ENCODE results near the gene GALNTL6. TPM values are rescaled to one million over a fixed set of nuclear protein-coding genes. Genes with fewer than 3 reads are reported as not detected.

The GALNTL6 gene
- total RNA-seq, 1 donor from 2014 or later, result 0.34 TPM

GRCh38 chr4:173046144-173046543 is 1232.9 kb downstream of the GALNTL6 start:
- H3K27ac Mint-ChIP-seq (ENCODE audit: unreplicated experiment), result no peak overlapping the region
- TF ChIP-seq, protein P1, sequence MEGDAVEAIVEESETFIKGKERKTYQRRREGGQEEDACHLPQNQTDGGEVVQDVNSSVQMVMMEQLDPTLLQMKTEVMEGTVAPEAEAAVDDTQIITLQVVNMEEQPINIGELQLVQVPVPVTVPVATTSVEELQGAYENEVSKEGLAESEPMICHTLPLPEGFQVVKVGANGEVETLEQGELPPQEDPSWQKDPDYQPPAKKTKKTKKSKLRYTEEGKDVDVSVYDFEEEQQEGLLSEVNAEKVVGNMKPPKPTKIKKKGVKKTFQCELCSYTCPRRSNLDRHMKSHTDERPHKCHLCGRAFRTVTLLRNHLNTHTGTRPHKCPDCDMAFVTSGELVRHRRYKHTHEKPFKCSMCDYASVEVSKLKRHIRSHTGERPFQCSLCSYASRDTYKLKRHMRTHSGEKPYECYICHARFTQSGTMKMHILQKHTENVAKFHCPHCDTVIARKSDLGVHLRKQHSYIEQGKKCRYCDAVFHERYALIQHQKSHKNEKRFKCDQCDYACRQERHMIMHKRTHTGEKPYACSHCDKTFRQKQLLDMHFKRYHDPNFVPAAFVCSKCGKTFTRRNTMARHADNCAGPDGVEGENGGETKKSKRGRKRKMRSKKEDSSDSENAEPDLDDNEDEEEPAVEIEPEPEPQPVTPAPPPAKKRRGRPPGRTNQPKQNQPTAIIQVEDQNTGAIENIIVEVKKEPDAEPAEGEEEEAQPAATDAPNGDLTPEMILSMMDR (IDR thresholded peaks at IDR 0.05; ENCODE audit: partially characterized antibody, unreplicated experiment), result no peak
- H3K27me3 Mint-ChIP-seq (ENCODE audit: unreplicated experiment), result no peaks in the 10 kb centered on the region
- DNase-seq, result no peak
- no peaks in the 10 kb centered on the region for H3K36me3 Mint-ChIP-seq (ENCODE audit: unreplicated experiment)
- peaks cover 1% of the 10 kb centered on the region for H3K4me1 Mint-ChIP-seq (ENCODE audit: low read depth, unreplicated experiment)
- H3K9me3 Mint-ChIP-seq (ENCODE audit: unreplicated experiment), result no peaks in the 10 kb centered on the region
- no peak overlapping the region for H3K4me3 Mint-ChIP-seq (ENCODE audit: unreplicated experiment)

DNA sequence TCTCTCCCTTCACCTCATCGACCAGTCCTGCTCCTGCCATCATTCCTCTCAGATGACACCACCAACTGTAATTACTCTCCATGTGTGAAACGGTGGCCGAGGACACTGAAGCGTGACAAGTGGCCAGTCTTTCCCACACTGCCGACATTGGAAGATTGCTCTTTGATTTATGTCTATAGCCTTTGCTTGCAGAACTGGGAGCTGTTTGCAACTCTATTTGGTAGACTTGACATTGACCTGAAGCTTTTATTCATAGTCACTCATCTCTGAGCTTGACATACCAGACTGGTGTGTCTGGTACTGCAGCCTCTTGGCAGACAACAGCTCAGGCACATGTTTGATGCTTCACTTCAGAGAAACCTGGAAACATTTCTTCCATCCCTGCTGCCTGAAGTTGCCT is 1233.6 kb downstream of the GALNTL6 start:
- no peaks in the 10 kb centered on the region for H3K36me3 Mint-ChIP-seq (ENCODE audit: unreplicated experiment)
- no peak for DNase-seq
- no peaks in the 10 kb centered on the region for H3K27me3 Mint-ChIP-seq (ENCODE audit: unreplicated experiment)
- peaks cover 1% of the 10 kb centered on the region for H3K4me1 Mint-ChIP-seq (ENCODE audit: low read depth, unreplicated experiment)
- TF ChIP-seq, protein P1 (IDR thresholded peaks at IDR 0.05; ENCODE audit: partially characterized antibody, unreplicated experiment), result no peak
- no peak overlapping the region for H3K27ac Mint-ChIP-seq (ENCODE audit: unreplicated experiment)
- no peaks in the 10 kb centered on the region for H3K9me3 Mint-ChIP-seq (ENCODE audit: unreplicated experiment)
- H3K4me3 Mint-ChIP-seq (ENCODE audit: unreplicated experiment), result no peak overlapping the region

- Mint-ChIP-seq H3K4me1 (ENCODE audit: low read depth, unreplicated experiment) (peaks cover 1% of the 10 kb centered on the region), H3K27me3 (ENCODE audit: unreplicated experiment) (no peaks in the 10 kb centered on the region), H3K36me3 (ENCODE audit: unreplicated experiment) (no peaks in the 10 kb centered on the region), H3K4me3 (ENCODE audit: unreplicated experiment) (no peak overlapping the region), H3K27ac (ENCODE audit: unreplicated experiment) (no peak overlapping the region), H3K9me3 (ENCODE audit: unreplicated experiment) (no peaks in the 10 kb centered on the region)
- DNase-seq, result no peak
- TF ChIP-seq, protein P1 (IDR thresholded peaks at IDR 0.05; ENCODE audit: partially characterized antibody, unreplicated experiment), result no peak
Observed at GRCh38 chr4:173051232-173051631, 1238.0 kb downstream of the GALNTL6 start.

GRCh38 chr4:173051716-173052115 is 1238.5 kb downstream of the GALNTL6 start:
- no peak for DNase-seq
- TF ChIP-seq, protein P1 (IDR thresholded peaks at IDR 0.05; ENCODE audit: partially characterized antibody, unreplicated experiment), result no peak
- Mint-ChIP-seq H3K9me3 (ENCODE audit: unreplicated experiment) (no peaks in the 10 kb centered on the region), H3K36me3 (ENCODE audit: unreplicated experiment) (no peaks in the 10 kb centered on the region), H3K27me3 (ENCODE audit: unreplicated experiment) (no peaks in the 10 kb centered on the region), H3K4me1 (ENCODE audit: low read depth, unreplicated experiment) (peaks cover 2% of the 10 kb centered on the region), H3K27ac (ENCODE audit: unreplicated experiment) (no peak overlapping the region), H3K4me3 (ENCODE audit: unreplicated experiment) (no peak overlapping the region)

DNA sequence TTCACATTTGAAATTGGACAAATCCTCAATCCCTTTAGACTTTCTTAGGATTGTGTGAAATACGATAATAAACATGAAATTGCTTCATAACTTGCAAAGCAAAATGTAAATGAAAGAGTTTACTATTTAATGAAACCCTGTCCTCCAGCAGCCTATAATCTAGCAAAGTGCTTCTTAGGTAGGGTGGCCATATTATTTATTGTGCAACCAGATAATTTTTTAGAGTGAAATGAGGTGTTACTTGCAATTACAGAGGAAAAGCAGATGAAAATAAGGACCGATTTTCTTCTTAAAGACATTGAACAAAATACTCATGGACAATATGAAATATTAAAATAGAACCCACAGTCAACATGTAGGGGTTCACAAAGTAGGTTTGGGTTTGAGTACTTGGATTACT is 1239.2 kb downstream of the GALNTL6 start:
- DNase-seq, result no peak
- no peak overlapping the region for H3K27ac Mint-ChIP-seq (ENCODE audit: unreplicated experiment)
- H3K9me3 Mint-ChIP-seq (ENCODE audit: unreplicated experiment), result no peaks in the 10 kb centered on the region
- no peaks in the 10 kb centered on the region for H3K36me3 Mint-ChIP-seq (ENCODE audit: unreplicated experiment)
- peaks cover 1% of the 10 kb centered on the region for H3K4me1 Mint-ChIP-seq (ENCODE audit: low read depth, unreplicated experiment)
- H3K27me3 Mint-ChIP-seq (ENCODE audit: unreplicated experiment), result no peaks in the 10 kb centered on the region
- TF ChIP-seq, protein P1 (IDR thresholded peaks at IDR 0.05; ENCODE audit: partially characterized antibody, unreplicated experiment), result no peak
- H3K4me3 Mint-ChIP-seq (ENCODE audit: unreplicated experiment), result no peak overlapping the region

Data from glutamatergic neuron (in vitro differentiated cells).